CD4-positive, alpha-beta T cell (primary cell): Measurements from ENCODE around the gene CRTC1. TPM values are rescaled to one million over a fixed set of nuclear protein-coding genes. Genes with fewer than 3 reads are reported as not detected.

ENCODE experiments used
- ATAC-seq: fragments of 200-7000 bp; cut with Tn5 transposase; one replicate; pipeline ENCODE4 v1.10.0; 2022; ENCODE audit warnings: mild to moderate bottlenecking; ENCODE audit not compliant: poor library complexity
- CTCF ChIA-PET: fragments of 350-600 bp; sonication (Branson Sonifier 250); formaldehyde crosslinking; loops from one replicate; lab custom pipeline; 2021; ENCODE audit warnings: antibody characterized with exemption, inconsistent platforms; lab: Charles Lee
- POLR2A ChIA-PET: fragments of 350-600 bp; sonication (Branson Sonifier 250); formaldehyde crosslinking; loops from one replicate; lab custom pipeline; 2021; ENCODE audit warnings: antibody characterized with exemption, inconsistent platforms; lab: Charles Lee
- DNase-seq, 14 experiments: peaks; one replicate each; pipeline ENCODE4 v3.0.0-alpha.2; 2013 to 2020; ENCODE audit warnings: mixed read lengths in 2 of 14
- H3K27ac ChIP-seq, 2 donors: one replicate each; pipeline versions ENCODE4 v1.5.1 to v1.7.0; 2013; ENCODE audit warnings: low read length in 2 of 2, low read depth in 1 of 2, mild to moderate bottlenecking in 1 of 2
- H3K27me3 ChIP-seq, 2 experiments: 1 replicate in 1 of 2; 2 replicates in 1 of 2; pipeline versions ENCODE4 v1.6.1 to v1.7.0; 2013; ENCODE audit warnings: low read length in 2 of 2, control low read depth in 1 of 2, mild to moderate bottlenecking in 1 of 2, moderate library complexity in 1 of 2; ENCODE audit not compliant: insufficient read depth in 2 of 2, control insufficient read depth in 1 of 2
- H3K36me3 ChIP-seq: one replicate; pipeline ENCODE4 v1.6.1; 2013; ENCODE audit warnings: low read length, control low read depth; ENCODE audit not compliant: insufficient read depth
- H3K4me1 ChIP-seq: one replicate; pipeline ENCODE4 v1.6.1; 2013; ENCODE audit warnings: low read length, control low read depth; ENCODE audit not compliant: insufficient read depth
- H3K4me3 ChIP-seq: one replicate; pipeline ENCODE4 v1.5.1; 2013; ENCODE audit warnings: mild to moderate bottlenecking, low read length, moderate library complexity
- H3K9me3 ChIP-seq, 2 experiments: 1 replicate in 1 of 2; 2 replicates in 1 of 2; pipeline versions ENCODE4 v1.6.1 to v1.7.0; 2013; ENCODE audit warnings: low read length in 2 of 2, mild to moderate bottlenecking in 2 of 2, control low read depth in 1 of 2, moderate library complexity in 1 of 2; ENCODE audit not compliant: control insufficient read depth in 1 of 2, insufficient read depth in 1 of 2
- H3K27ac Mint-ChIP-seq: one replicate; pipeline ENCODE4 v1.8.0; 2020; ENCODE audit warnings: mixed read lengths
- H3K27me3 Mint-ChIP-seq: one replicate; pipeline ENCODE4 v1.8.0; 2021; ENCODE audit warnings: mixed read lengths
- H3K36me3 Mint-ChIP-seq: one replicate; pipeline ENCODE4 v1.8.0; 2021; ENCODE audit warnings: low read depth, mixed read lengths
- H3K4me1 Mint-ChIP-seq: one replicate; pipeline ENCODE4 v1.8.0; 2021; ENCODE audit warnings: low read depth, mixed read lengths
- H3K4me3 Mint-ChIP-seq: one replicate; pipeline ENCODE4 v1.8.0; 2020; ENCODE audit warnings: mild to moderate bottlenecking, mixed read lengths
- H3K9me3 Mint-ChIP-seq: one replicate; pipeline ENCODE4 v1.8.0; 2020; ENCODE audit warnings: mixed read lengths
- CTCF ChIP-seq: fragments of 200-600 bp; IDR thresholded peaks from one replicate; pipeline ENCODE4 v1.8.0; 2022; ENCODE audit warnings: antibody characterized with exemption, mild to moderate bottlenecking
- intact Hi-C, 2 experiments: fragments of 100-400 bp; cut with DNase I in 1 of 2; cut with micrococcal nuclease in 1 of 2; formaldehyde crosslinking; loops; one replicate each; pipeline versions ENCODE4 v1.15.1 to v1.9.0; 2023 to 2025; cut with DNase I, micrococcal nuclease
- total RNA-seq, 174 experiments: library from RNA in 2 of 174; stranded (reverse) in 2 of 174; gene quantifications; one replicate each; pipeline ENCODE4 v1.2.3 and lab custom pipeline; 2021 to 2026

The CRTC1 gene
- total RNA-seq, 2 experiments from 2014 or later, result 11.8 to 12.2 TPM

- DNase-seq, result no peak
- no peak overlapping the region for H3K27ac Mint-ChIP-seq
- intact Hi-C loops, result no loop called here
- Histone ChIP-seq H3K36me3 (no peaks in the 10 kb centered on the region), H3K27me3 (no peaks in the 10 kb centered on the region), H3K4me3 (no peak overlapping the region), H3K27ac (no peak overlapping the region), H3K9me3 (no peaks in the 10 kb centered on the region), H3K4me1 (no peaks in the 10 kb centered on the region)
- H3K36me3 Mint-ChIP-seq, result no peaks in the 10 kb centered on the region
- POLR2A ChIA-PET, result no interaction called here
- no peaks in the 10 kb centered on the region for H3K4me1 Mint-ChIP-seq
- H3K4me3 Mint-ChIP-seq, result no peak overlapping the region
- CTCF ChIA-PET, result no interaction called here
- no peak for ATAC-seq
- no peaks in the 10 kb centered on the region for H3K9me3 Mint-ChIP-seq
- TF ChIP-seq CTCF, result no peak
- no peaks in the 10 kb centered on the region for H3K27me3 Mint-ChIP-seq
Measured at GRCh38 chr19:18737954-18738351, 54.5 kb downstream of the CRTC1 start.

GRCh38 chr19:18738961-18739690, 55.6 kb downstream of the CRTC1 start:
- DNase-seq (peak in 1 of 14 experiments; percentile 10), ATAC-seq (no peak)
- no peaks in the 10 kb centered on the region for H3K9me3 ChIP-seq
- TF ChIP-seq CTCF, result no peak
- no peaks in the 10 kb centered on the region for H3K36me3 ChIP-seq
- no peaks in the 10 kb centered on the region for H3K4me1 ChIP-seq
- Mint-ChIP-seq H3K4me3 (no peak overlapping the region), H3K36me3 (no peaks in the 10 kb centered on the region), H3K27ac (no peak overlapping the region), H3K4me1 (no peaks in the 10 kb centered on the region), H3K9me3 (no peaks in the 10 kb centered on the region), H3K27me3 (no peaks in the 10 kb centered on the region)
- no peak overlapping the region for H3K27ac ChIP-seq
- no peaks in the 10 kb centered on the region for H3K27me3 ChIP-seq
- ChIA-PET CTCF (no interaction called here), POLR2A (no interaction called here)
- intact Hi-C loops, result no loop called here
- H3K4me3 ChIP-seq, result no peak overlapping the region

- Mint-ChIP-seq H3K4me3 (no peak overlapping the region), H3K36me3 (no peaks in the 10 kb centered on the region), H3K27me3 (no peaks in the 10 kb centered on the region), H3K27ac (no peak overlapping the region), H3K4me1 (no peaks in the 10 kb centered on the region), H3K9me3 (no peaks in the 10 kb centered on the region)
- ChIA-PET CTCF (no interaction called here), POLR2A (no interaction called here)
- intact Hi-C loops, result no loop called here
- H3K36me3 ChIP-seq, result no peaks in the 10 kb centered on the region
- TF ChIP-seq CTCF, result no peak
- no peaks in the 10 kb centered on the region for H3K27me3 ChIP-seq
- DNase-seq, result peak in 1 of 14 experiments; percentile 12
- no peak overlapping the region for H3K4me3 ChIP-seq
- H3K9me3 ChIP-seq, result no peaks in the 10 kb centered on the region
- H3K27ac ChIP-seq, result no peak overlapping the region
- no peaks in the 10 kb centered on the region for H3K4me1 ChIP-seq
- no peak for ATAC-seq
Measured at GRCh38 chr19:18741124-18742121, 57.9 kb downstream of the CRTC1 start.
